ENCODE data around the gene DAP. TPM values are rescaled to one million over a fixed set of nuclear protein-coding genes. Genes with fewer than 3 reads are reported as not detected.

Gene DAP
- total and polyA plus RNA-seq, 2 donors from 2014 or later, result 123 to 133 TPM

DNA sequence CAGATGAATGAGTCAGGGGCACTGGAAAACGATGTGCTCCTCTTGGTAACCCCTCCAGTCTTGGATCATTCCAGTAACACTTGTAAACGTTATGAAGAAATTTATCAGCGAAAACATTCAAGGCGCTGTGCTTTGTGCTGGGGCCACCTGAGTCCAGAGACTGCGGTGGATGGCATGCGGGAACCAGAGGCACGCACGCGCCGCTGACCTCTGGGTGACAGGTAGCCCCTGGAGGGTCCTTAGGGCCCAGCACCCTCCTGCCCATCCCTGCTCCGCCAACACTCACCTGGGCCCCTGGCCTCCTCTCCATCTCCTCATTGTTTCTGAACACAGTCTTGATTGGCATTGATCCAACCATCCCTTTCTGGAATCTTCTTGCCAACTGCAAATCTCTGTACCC is 86.9 kb downstream of the DAP start:
- TF ChIP-seq, protein P1, sequence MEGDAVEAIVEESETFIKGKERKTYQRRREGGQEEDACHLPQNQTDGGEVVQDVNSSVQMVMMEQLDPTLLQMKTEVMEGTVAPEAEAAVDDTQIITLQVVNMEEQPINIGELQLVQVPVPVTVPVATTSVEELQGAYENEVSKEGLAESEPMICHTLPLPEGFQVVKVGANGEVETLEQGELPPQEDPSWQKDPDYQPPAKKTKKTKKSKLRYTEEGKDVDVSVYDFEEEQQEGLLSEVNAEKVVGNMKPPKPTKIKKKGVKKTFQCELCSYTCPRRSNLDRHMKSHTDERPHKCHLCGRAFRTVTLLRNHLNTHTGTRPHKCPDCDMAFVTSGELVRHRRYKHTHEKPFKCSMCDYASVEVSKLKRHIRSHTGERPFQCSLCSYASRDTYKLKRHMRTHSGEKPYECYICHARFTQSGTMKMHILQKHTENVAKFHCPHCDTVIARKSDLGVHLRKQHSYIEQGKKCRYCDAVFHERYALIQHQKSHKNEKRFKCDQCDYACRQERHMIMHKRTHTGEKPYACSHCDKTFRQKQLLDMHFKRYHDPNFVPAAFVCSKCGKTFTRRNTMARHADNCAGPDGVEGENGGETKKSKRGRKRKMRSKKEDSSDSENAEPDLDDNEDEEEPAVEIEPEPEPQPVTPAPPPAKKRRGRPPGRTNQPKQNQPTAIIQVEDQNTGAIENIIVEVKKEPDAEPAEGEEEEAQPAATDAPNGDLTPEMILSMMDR (IDR thresholded peaks at IDR 0.05; ENCODE audit: borderline replicate concordance, extremely low read depth, insufficient read depth), result no peak
- H3K36me3 ChIP-seq (ENCODE audit: control insufficient read depth in 2 of 3, insufficient read depth in 3 of 3, low read length in 3 of 3), result peaks cover 0 to 11% (median 11%) of the 10 kb centered on the region in 3 donors
- no peak for FAIRE-seq
- DNase-seq, result no peak
- no peak overlapping the region for H3K4me3 ChIP-seq (ENCODE audit: low read length in 3 of 3)
- no peak overlapping the region for H3K27ac ChIP-seq (ENCODE audit: low read depth in 2 of 2, low read length in 2 of 2)
- H3K9ac ChIP-seq (ENCODE audit: low read length in 3 of 3), result no peak overlapping the region
- H3K4me1 ChIP-seq (ENCODE audit: control insufficient read depth in 2 of 3, insufficient read depth in 2 of 3, low read depth in 1 of 3, low read length in 3 of 3), result no peaks in the 10 kb centered on the region
- intact Hi-C loops (cut with DNase I), result no loop called here
- H3K9me3 ChIP-seq (ENCODE audit: control insufficient read depth in 2 of 3, insufficient read depth in 1 of 3, low read length in 3 of 3), result no peaks in the 10 kb centered on the region
- H3K27me3 ChIP-seq (ENCODE audit: control insufficient read depth, insufficient read depth, low read length), result no peaks in the 10 kb centered on the region

DNA sequence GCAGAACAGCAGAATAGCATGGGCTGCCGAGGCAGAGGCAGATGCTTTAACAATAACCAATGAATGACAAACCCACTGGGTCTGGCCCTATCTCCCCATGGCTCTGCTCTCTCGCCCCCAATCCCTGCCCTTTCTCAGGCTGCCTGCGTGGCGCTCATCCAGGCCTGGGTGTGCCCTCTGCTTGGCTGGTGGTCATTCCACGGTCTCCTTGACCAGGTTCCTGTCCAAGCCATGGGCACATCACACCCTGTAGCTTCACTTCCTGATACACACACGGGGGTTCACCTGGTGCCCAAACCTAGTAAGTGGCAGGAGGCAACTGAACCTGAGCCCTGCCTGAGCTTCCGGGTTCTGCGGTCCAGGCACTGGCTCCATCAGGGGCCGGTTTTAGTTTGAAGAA is 87.6 kb downstream of the DAP start:
- no peak for FAIRE-seq
- Histone ChIP-seq H3K36me3 (ENCODE audit: control insufficient read depth in 2 of 3, insufficient read depth in 3 of 3, low read length in 3 of 3) (peaks cover 0 to 11% (median 9%) of the 10 kb centered on the region in 3 donors), H3K9ac (ENCODE audit: low read length in 3 of 3) (no peak overlapping the region), H3K9me3 (ENCODE audit: control insufficient read depth in 2 of 3, insufficient read depth in 1 of 3, low read length in 3 of 3) (no peaks in the 10 kb centered on the region), H3K4me3 (ENCODE audit: low read length in 3 of 3) (no peak overlapping the region), H3K4me1 (ENCODE audit: control insufficient read depth in 2 of 3, insufficient read depth in 2 of 3, low read depth in 1 of 3, low read length in 3 of 3) (no peaks in the 10 kb centered on the region), H3K27ac (ENCODE audit: low read depth in 2 of 2, low read length in 2 of 2) (no peak overlapping the region), H3K27me3 (ENCODE audit: control insufficient read depth, insufficient read depth, low read length) (no peaks in the 10 kb centered on the region)
- intact Hi-C loops (cut with DNase I), result no loop called here
- TF ChIP-seq, protein P1 (IDR thresholded peaks at IDR 0.05; ENCODE audit: borderline replicate concordance, extremely low read depth, insufficient read depth), result no peak
- no peak for DNase-seq

DNA sequence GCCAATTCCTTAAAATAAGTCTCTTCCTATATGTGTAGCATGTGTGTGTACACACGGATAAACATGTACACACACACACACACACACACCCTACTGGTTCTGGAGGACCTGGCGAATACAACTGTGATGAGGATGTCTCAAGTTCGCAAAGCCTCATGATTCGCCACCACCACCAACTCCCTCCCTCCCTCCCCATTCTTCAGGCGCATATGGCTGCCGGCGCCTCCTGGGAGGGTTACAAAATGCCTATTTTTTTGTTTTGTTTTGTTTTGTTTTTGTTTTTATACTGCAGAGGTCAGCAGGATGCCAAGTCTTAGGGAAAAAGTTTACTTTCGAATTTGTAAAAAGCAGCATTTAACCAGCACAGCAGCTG is 88.0 kb downstream of the DAP start:
- Histone ChIP-seq H3K4me3 (ENCODE audit: low read length in 3 of 3) (no peak overlapping the region), H3K4me1 (ENCODE audit: control insufficient read depth in 2 of 3, insufficient read depth in 2 of 3, low read depth in 1 of 3, low read length in 3 of 3) (no peaks in the 10 kb centered on the region), H3K27me3 (ENCODE audit: control insufficient read depth, insufficient read depth, low read length) (no peaks in the 10 kb centered on the region), H3K36me3 (ENCODE audit: control insufficient read depth in 2 of 3, insufficient read depth in 3 of 3, low read length in 3 of 3) (peaks cover 0 to 7% (median 4%) of the 10 kb centered on the region in 3 donors), H3K9ac (ENCODE audit: low read length in 3 of 3) (no peak overlapping the region), H3K27ac (ENCODE audit: low read depth in 2 of 2, low read length in 2 of 2) (no peak overlapping the region), H3K9me3 (ENCODE audit: control insufficient read depth in 2 of 3, insufficient read depth in 1 of 3, low read length in 3 of 3) (no peaks in the 10 kb centered on the region)
- DNase-seq (no peak), FAIRE-seq (no peak)
- intact Hi-C loops (cut with DNase I), result no loop called here
- TF ChIP-seq, protein P1 (IDR thresholded peaks at IDR 0.05; ENCODE audit: borderline replicate concordance, extremely low read depth, insufficient read depth), result no peak
